Colonic mucosa (tissue), 4 donors: ENCODE data around the gene ADRB1. TPM values are rescaled to one million over a fixed set of nuclear protein-coding genes. Genes with fewer than 3 reads are reported as not detected.

ENCODE experiments used
- DNase-seq: peaks from one replicate; pipeline ENCODE4 v3.0.0-alpha.2; 2020
- H3K27ac ChIP-seq: fragments of 200-600 bp; one replicate; pipeline ENCODE4 v1.8.0; 2021
- H3K27me3 ChIP-seq: fragments of 200-600 bp; one replicate; pipeline ENCODE4 v1.8.0; 2021
- H3K36me3 ChIP-seq: fragments of 200-600 bp; one replicate; pipeline ENCODE4 v1.8.0; 2021
- H3K4me1 ChIP-seq: fragments of 200-600 bp; one replicate; pipeline ENCODE4 v1.8.0; 2021; ENCODE audit warnings: mild to moderate bottlenecking
- H3K4me3 ChIP-seq: fragments of 200-600 bp; one replicate; pipeline ENCODE4 v1.8.0; 2021
- H3K9ac ChIP-seq, 2 donors: one replicate each; pipeline ENCODE4 v1.7.0; 2013; ENCODE audit warnings: control low read depth in 2 of 2, low read depth in 2 of 2, low read length in 2 of 2
- H3K9me3 ChIP-seq: fragments of 200-600 bp; one replicate; pipeline ENCODE4 v1.8.0; 2021
- intact Hi-C: fragments of 100-400 bp; cut with DNase I; formaldehyde crosslinking; loops from one replicate; pipeline ENCODE4 v1.14.1; 2022
- total RNA-seq, 2 donors: library from RNA; stranded (reverse); fragmentation: NEBNext Ultra II Directional in 1 of 2; extraction: Animal tissue kit (Norgen Biotek cat#: 25700) in 1 of 2; gene quantifications; one replicate each; pipeline ENCODE4 v1.2.1, GENCODE V29; 2021
- TF ChIP-seq, protein P1 (sequence below): fragments of 200-600 bp; IDR thresholded peaks from one replicate; pipeline ENCODE4 v1.8.0; 2022; ENCODE audit warnings: antibody characterized with exemption, mild to moderate bottlenecking
- donor health status: healthy.
- donor health status: DM: no; HTN: no; CAD: no.
- donor health status: DM: no; HTN: no; CAD: no.

The ADRB1 gene
- total RNA-seq, result under 1 TPM; 0.59 to 0.85 TPM

DNA sequence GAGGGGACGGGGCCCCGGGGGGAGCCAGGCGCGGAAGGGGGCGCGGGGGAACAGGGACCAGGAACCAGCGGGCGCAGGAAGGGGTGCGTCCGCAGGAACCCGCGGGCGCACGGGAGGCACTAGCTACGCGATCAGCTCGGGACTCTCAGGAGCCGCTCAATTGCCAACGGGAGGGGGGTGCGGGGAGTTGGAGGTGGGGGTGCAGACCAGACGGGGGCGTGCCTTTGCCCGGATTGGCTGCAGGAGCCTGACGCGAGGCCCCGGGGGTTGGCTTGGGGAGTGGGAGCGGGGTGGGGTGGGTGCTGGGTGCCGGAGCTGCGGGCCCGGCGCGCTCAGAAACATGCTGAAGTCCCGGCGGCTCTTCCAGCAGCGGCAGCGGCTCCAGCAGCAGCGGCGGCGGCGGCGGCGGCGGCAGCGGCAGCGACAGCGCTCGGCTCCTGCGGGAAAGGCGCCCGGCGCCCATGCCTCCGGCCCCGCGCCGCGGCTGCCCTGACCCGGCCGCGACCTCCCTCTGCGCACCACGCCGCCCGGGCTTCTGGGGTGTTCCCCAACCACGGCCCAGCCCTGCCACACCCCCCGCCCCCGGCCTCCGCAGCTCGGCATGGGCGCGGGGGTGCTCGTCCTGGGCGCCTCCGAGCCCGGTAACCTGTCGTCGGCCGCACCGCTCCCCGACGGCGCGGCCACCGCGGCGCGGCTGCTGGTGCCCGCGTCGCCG lies at the start of gene ADRB1:
ADRB1 (plus strand) TSS at position 335 of the 715 bp plus-strand sequence; CDS start at position 602, 267 bp downstream.
- TF ChIP-seq, protein P1, sequence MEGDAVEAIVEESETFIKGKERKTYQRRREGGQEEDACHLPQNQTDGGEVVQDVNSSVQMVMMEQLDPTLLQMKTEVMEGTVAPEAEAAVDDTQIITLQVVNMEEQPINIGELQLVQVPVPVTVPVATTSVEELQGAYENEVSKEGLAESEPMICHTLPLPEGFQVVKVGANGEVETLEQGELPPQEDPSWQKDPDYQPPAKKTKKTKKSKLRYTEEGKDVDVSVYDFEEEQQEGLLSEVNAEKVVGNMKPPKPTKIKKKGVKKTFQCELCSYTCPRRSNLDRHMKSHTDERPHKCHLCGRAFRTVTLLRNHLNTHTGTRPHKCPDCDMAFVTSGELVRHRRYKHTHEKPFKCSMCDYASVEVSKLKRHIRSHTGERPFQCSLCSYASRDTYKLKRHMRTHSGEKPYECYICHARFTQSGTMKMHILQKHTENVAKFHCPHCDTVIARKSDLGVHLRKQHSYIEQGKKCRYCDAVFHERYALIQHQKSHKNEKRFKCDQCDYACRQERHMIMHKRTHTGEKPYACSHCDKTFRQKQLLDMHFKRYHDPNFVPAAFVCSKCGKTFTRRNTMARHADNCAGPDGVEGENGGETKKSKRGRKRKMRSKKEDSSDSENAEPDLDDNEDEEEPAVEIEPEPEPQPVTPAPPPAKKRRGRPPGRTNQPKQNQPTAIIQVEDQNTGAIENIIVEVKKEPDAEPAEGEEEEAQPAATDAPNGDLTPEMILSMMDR, result no peak
- Histone ChIP-seq H3K4me1 (no peaks in the 10 kb centered on the region), H3K36me3 (no peaks in the 10 kb centered on the region), H3K9ac (peak within 1 kb of the TSS; percentile 40 to 51), H3K27ac (no peak within 1 kb of the TSS), H3K27me3 (peaks cover 34% of the 10 kb centered on the region), H3K4me3 (peak within 1 kb of the TSS; percentile 33), H3K9me3 (no peaks in the 10 kb centered on the region)
- DNase-seq, result peak; percentile 79
- intact Hi-C loops, result no loop called here

DNA sequence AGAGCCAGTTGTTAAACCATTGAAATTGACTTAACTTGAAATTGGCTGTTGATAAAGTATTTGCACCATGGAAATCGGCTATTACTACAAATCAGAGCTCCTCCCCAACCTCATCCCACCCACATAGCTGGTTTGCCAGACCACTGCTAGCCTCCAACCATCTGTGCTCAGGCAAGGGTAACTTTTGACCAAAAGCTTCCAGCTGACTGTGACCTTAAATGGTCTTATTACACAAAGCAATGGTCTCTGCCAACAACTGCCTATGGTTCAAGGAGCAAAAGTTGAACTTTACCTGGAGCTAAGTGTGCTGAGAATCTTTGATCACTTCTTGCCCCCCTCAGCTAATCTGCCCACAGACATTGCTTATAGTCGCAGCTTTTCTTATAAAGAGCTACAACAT lies 48.5 kb upstream of the ADRB1 start:
- H3K27me3 ChIP-seq, result no peaks in the 10 kb centered on the region
- no peaks in the 10 kb centered on the region for H3K9me3 ChIP-seq
- no peak overlapping the region for H3K9ac ChIP-seq
- no peak overlapping the region for H3K4me3 ChIP-seq
- no peak for DNase-seq
- TF ChIP-seq, protein P1, result no peak
- H3K4me1 ChIP-seq, result no peaks in the 10 kb centered on the region
- intact Hi-C loops, result no loop called here
- H3K36me3 ChIP-seq, result no peaks in the 10 kb centered on the region
- no peak overlapping the region for H3K27ac ChIP-seq

DNA sequence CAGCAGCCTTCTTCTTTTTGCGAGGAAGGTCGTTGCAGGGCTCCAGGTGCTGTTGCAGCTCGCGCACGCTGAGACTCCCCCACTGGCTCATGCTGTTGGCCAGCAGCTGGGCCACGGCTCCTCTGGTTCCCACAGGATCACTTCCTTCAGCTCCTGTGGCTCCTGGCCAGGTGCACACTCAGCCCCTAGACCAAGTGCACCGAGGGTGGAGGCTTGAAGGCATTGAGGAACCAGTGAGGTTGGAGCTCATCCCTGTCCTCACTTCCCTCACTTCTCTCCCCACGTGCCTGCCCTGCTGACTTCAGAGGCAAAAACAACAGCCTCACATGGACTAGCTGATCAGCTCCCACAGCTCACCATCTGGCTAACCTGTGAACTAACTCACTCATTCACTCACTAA lies 46.2 kb upstream of the ADRB1 start:
- H3K27ac ChIP-seq, result no peak overlapping the region
- H3K4me1 ChIP-seq, result no peaks in the 10 kb centered on the region
- H3K9me3 ChIP-seq, result no peaks in the 10 kb centered on the region

DNA sequence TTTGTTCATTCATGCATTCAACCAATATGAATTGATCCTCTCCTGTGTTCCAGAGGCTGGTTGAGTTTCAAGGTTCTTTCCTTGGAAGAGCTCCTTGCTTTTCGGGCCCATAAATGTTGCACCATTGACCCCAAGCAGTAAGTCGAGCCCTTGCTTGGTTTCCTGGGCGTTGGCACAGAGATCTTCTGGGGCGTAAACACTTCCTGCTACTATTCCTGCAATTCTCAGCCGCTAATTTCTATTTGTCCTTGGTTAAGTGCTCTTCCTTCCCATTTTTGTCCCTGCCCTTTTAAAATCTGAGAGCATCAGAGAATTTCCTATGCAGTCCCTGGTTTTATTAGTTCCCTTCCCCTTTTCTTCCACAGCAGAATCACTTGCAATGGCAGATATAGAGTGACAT lies 44.1 kb upstream of the ADRB1 start:
- Histone ChIP-seq H3K27me3 (no peaks in the 10 kb centered on the region), H3K9ac (no peak overlapping the region), H3K9me3 (no peaks in the 10 kb centered on the region), H3K36me3 (no peaks in the 10 kb centered on the region), H3K27ac (no peak overlapping the region), H3K4me1 (no peaks in the 10 kb centered on the region), H3K4me3 (no peak overlapping the region)
- intact Hi-C loops, result no loop called here
- peak; percentile 65 for DNase-seq
- TF ChIP-seq, protein P1, result no peak

More for the DNA sequence above, 46.2 kb upstream of the ADRB1 start:
- Histone ChIP-seq H3K36me3 (no peaks in the 10 kb centered on the region), H3K9ac (no peak overlapping the region), H3K4me3 (no peak overlapping the region), H3K27me3 (no peaks in the 10 kb centered on the region)
- TF ChIP-seq, protein P1, result no peak
- intact Hi-C loops, result no loop called here
- DNase-seq, result peak; percentile 55

DNA sequence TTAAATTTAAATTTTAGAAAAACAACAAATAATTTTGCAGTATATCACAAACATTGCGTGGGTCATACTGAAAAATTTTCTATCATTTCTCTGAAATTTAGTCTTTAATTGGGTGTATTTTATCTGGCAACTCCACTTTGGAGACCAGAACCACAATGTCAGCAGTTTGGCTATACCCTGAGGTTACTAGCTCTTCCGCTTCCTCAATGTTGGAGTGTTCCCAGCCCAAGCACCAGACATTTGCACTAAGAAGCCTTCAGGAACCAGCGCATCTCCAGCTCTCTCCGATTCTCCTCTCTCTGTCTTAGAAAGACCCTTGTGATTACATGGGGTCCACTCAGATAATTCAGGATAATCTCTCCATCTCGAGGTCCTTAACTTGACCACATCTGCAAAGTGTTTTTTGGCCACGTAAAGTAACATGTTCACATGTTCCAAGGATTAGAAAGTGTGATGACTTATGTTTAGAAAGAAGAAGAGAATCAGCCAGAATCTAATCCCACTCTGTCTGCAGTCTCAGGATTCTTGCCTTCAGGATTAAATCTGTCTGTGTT lies 43.1 kb upstream of the ADRB1 start:
- Histone ChIP-seq H3K27ac (no peak overlapping the region), H3K4me1 (no peaks in the 10 kb centered on the region), H3K9me3 (no peaks in the 10 kb centered on the region), H3K27me3 (no peaks in the 10 kb centered on the region), H3K4me3 (no peak overlapping the region), H3K9ac (no peak overlapping the region), H3K36me3 (no peaks in the 10 kb centered on the region)
- TF ChIP-seq, protein P1, result no peak
- intact Hi-C loops, result no loop called here
- no peak for DNase-seq
